OCI-M2 (cell line): ENCODE data around the gene CLSTN2.

ENCODE experiments used
- DNase-seq: peaks from one replicate; lab custom pipeline; 2025; ENCODE audit not compliant: unreplicated experiment; lab: John Stamatoyannopoulos, UW

The CLSTN2 gene

GRCh38 chr3:140472306-140473020 is 537.5 kb downstream of the CLSTN2 start:
- no peak for DNase-seq

- DNase-seq, result no peak
These were observed 552.6 kb downstream of the CLSTN2 start for GRCh38 chr3:140487566-140487965.

- no peak for DNase-seq
These were observed 558.3 kb downstream of the CLSTN2 start for GRCh38 chr3:140493271-140493670.

GRCh38 chr3:140494970-140495369 is 560.0 kb downstream of the CLSTN2 start:
- no peak for DNase-seq

GRCh38 chr3:140497331-140497730 is 562.3 kb downstream of the CLSTN2 start:
- no peak for DNase-seq

GRCh38 chr3:140499114-140499757 is 564.3 kb downstream of the CLSTN2 start:
- no peak for DNase-seq

- no peak for DNase-seq
These were observed 565.5 kb downstream of the CLSTN2 start for GRCh38 chr3:140500473-140500872.

GRCh38 chr3:140501061-140501769 is 566.2 kb downstream of the CLSTN2 start:
- DNase-seq, result no peak

GRCh38 chr3:140501770-140502364 is 566.9 kb downstream of the CLSTN2 start:
- DNase-seq, result no peak

GRCh38 chr3:140505213-140505612 is 570.2 kb downstream of the CLSTN2 start:
- no peak for DNase-seq

- no peak for DNase-seq
These were observed 570.9 kb downstream of the CLSTN2 start for GRCh38 chr3:140505876-140506275.

- DNase-seq, result no peak
These were observed 573.6 kb downstream of the CLSTN2 start for GRCh38 chr3:140508550-140508949.

GRCh38 chr3:140509534-140509933 is 574.5 kb downstream of the CLSTN2 start:
- DNase-seq, result no peak

- no peak for DNase-seq
These were observed 575.4 kb downstream of the CLSTN2 start for GRCh38 chr3:140510303-140510861.

- no peak for DNase-seq
These were observed 586.9 kb downstream of the CLSTN2 start for GRCh38 chr3:140521751-140522445.

- DNase-seq, result no peak
These were observed 587.8 kb downstream of the CLSTN2 start for GRCh38 chr3:140522653-140523380.

- DNase-seq, result no peak
These were observed 588.6 kb downstream of the CLSTN2 start for GRCh38 chr3:140523600-140523999.

GRCh38 chr3:140527156-140527555 is 592.2 kb downstream of the CLSTN2 start:
- no peak for DNase-seq

- no peak for DNase-seq
These were observed 594.1 kb downstream of the CLSTN2 start for GRCh38 chr3:140529096-140529495.

GRCh38 chr3:140529558-140529957 is 594.6 kb downstream of the CLSTN2 start:
- no peak for DNase-seq
